GM19351 (cell line): Measurements from ENCODE around the gene ZNF48.

Source experiments
- ATAC-seq: cut with Tn5 transposase; IDR thresholded peaks from one replicate; pipeline ENCODE4 v1.9.1; 2021; ENCODE audit warnings: mild to moderate bottlenecking, moderate library complexity; ENCODE audit not compliant: unreplicated experiment

Gene ZNF48

DNA sequence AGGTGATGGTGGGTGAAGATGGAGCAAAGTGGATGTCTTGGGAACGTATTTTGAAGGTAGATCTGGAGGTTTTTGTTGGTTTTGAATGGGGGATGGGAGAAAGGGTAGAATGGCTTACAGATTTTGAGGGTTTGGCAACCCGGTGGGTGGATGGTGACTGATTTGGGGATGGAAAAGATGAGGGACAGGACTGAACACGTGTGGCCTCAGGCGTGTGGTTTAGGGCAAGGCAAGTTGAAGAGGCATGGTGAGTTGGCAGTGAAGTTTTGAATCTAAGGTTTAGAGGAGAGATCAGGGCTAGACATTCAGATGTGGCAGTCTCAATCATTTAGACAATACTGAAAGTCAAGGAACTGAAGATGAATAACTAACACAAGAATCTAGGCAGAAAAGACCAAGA lies 39.6 kb downstream of the ZNF48 start:
- ATAC-seq: no peak

DNA sequence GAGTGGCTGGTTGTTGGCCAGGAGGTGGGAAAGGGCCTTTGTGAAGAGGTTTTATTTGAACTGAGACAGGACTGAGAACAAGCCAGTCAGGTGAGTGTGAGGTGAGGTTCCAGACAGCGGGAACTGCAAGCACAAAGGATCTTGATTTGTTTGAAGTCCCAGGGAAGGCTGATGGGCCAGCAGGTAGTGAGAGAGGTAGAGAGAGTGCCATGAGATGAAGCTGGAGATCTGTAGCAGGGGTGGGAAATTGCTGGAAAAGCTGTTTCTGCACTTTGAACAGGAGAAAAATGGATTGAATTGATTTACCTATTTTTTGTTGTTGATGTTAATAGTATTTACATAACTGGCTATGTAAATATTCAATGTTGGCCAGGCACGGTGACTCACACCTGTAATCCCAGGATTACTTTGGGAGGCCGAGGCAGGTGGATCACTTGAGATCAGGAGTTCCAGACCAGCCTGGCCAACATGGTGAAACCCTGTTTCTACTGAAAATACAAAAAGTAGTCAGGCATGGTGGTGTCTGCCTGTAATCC lies 42.4 kb downstream of the ZNF48 start:
- ATAC-seq: no peak

DNA sequence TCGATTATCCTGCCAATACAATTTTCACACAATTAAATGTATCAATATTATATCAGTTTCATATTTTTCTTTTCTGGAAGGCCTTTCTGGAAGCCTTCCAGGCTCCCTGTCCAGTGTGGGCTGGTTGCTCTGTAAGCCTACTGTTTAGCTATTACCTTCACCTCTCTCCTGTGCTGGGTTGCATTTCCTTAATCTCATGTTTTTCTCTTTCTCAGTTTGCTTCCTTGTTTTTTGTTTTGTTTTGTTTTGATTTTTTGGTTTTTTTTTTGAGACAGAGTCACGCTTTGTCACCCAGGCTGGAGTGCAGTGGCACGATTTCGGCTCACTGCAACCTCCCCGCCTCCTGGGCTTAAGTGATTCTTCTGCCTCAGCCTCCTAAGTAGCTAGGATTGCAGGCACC lies 43.6 kb downstream of the ZNF48 start:
- ATAC-seq: no peak

DNA sequence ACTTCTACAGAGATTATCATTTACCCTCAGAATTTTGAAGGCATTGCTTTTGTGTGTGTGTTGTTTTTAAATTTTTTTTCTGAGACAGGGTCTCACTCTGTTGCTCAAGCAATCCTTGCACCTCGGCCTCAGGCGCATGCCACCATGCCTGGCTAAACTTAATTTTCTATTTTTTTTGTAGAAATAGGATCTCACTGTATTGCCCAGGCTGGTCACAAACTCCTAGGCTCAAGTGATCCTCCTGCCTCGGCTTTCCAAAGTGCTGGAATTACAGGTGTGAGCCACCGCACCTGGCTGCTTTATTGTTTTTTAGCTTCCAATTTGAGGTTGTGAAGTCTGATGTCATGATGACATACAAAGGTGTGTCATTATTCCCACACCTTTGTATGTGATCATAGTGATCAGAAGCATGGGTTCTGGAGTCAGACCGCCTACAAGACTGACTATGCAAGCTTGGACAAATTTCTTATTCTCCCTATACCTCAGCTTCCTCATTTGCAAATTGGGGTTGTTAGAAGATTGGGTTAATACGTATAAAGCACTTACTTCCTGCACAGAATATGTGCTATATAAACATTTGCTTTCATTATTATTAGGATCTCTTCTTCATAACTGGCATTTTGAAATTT lies 44.6 kb downstream of the ZNF48 start:
- ATAC-seq: no peak

DNA sequence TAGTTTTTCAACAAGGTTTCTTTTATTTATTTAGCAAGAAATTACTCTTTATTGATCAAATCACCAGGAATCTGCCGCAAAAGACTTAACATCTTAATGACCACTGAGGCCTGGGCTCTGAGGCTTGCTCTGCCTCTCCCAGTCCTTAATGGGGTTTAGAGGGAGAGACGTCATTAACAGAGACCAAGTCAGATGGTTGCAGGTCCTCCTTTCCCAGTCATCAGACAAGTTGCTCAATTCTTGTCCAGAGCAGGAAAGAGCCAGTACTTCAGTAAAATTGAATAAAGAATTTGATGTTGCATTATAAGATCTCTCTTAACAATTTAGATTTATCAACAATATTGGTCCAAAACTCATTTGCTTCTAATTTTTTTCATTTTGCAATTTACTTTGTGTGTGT lies 48.4 kb downstream of the ZNF48 start:
- no peak for ATAC-seq

DNA sequence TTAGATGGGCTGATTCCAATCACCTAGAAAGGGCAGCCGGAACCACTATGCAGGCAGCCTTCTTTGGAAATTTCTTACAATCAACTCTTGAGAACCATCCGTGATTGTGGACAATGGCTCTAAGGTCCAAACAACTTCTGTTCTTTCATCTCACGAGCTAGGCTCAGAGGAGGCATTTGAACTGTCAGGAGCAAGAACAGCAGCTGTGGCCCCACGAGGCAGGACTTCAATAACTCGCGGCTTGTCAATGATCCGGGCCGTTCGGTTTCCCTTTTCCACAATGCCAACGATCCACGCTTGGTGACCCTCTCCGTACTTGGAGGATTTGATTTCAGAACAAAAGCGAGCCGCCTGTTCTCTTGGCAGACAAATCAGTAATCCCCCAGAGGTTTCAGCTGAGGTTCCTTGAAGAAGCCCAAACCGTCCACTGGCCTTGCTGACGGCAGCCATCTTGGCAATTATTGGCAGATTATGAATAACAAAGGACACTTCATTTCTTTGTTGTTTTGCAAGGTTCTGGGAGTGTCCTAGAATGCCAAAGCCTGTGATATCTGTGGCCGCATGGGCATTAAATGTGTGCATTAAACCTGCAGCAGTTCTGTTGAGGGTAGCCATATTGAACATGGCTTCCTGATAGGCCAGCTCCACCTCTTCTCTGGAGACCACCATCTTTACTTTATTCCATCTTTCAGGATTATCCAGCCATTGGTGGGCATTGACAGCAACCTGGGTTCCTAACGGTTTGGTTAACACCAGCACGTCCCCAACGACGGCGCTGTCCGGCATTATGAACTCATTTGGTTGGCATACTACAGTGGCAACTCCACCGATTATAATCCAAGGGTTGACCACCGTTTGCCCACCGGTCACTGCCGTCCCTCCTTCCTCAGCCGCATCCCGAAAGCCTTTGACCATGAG lies 49.3 kb downstream of the ZNF48 start:
- ATAC-seq: no peak

DNA sequence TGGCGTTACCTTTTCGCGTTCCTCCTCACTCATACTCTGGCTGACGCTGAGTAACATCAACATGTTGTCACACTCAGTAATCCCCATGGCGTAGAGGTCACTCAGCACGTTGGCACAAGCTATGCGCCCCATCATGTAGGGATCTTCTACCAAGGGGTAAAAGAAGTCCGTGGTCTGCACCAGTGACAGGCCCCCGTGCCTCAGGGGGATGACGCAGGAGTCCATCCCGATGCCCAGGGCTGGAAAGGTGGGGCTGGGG lies 49.9 kb downstream of the ZNF48 start:
- no peak for ATAC-seq

DNA sequence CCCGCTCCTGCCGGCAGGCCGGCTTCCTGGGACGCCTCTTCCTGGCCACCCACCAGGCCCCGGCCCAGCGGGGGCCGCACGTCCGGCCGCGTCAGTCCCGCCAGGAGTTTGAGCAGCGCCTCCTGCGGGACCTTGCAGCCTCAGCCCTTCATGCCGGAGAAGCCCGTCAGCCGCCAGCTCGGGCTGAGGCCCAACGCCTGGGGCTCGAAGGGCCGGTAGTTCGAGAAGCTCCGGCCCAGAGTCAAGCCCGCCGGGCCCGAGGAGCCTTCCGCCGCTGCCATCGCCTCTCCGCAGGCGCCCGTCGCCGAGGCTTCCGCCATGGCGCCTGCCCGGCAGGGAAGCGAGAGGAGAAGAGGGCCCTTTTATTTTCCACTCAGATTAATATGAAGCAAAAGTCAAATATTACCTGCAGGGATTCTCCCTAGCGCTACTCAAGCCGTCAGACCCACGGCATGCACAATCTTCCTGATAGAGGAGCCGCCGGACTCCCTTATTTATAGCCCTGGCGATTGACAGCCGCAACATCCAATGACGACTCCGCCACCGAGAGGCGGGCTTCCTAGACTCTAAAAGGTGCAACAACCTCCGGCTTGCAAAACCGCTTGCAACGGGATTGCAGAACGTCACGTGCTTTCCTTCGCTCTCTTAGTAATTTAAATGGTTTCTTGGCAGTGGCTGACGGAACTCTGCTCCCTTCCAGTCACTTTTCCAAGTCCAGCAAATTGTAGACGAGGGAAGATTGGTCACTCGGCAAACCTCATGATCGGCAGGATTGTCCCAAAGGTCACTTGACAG lies 50.4 kb downstream of the ZNF48 start, which contains the start of gene SEPHS2:
Gene SEPHS2, minus strand, starts transcription at position 467 of the 795 bp plus-strand sequence. Its CDS starts 147 bp downstream, at position 320.
- peak; percentile 86 for ATAC-seq

DNA sequence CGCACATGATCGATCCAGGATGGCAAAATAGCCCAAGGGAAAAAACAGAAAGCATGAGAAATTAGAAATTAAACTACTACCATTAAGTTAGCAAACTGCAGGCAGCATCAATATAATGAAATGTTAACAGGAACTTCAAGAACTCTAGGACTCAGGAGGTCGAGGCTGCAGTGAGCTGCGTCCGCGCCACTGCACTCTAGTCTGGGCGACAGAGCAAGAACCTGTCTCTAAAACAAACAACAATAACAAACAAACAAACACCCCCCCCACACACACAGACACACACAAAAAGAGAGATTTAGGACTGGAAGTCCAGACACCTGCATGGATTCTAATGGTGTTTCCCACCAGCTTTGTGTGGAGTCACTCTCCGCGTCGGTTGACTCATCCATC lies 51.0 kb downstream of the ZNF48 start:
- ATAC-seq: no peak

DNA sequence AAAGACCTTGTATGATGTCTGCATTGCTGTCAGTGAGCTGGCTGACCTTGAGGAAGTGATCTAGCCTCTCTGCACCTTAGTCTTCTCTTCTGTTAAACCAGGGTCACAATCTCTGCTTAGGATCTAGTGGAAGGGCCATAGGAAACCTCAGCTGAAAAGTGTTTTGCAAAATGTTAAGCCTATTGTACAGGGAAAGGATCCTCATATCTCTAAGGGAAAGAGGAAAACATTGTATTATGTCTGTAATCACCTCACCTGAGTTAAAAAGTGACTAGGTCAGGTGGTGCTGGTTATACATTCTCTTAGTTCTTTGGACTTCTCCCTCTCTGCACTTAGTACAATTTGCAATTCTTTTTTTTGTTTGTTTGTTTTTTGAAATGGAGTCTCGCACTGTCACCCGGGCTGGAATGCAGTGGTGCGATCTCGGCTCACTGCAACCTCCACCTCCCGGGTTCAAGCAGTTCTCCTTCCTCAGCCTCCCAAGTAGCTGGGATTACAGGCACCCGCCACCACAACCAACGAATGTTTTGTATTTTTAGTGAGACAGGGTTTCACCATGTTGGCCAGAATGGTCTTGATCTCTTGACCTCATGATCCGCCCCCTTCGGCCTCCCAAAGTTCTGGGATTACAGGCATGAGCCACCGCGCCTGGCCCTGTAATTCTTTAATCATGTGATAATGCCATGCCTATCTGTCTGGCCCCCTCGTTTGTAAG lies 52.4 kb downstream of the ZNF48 start:
- ATAC-seq: no peak

DNA sequence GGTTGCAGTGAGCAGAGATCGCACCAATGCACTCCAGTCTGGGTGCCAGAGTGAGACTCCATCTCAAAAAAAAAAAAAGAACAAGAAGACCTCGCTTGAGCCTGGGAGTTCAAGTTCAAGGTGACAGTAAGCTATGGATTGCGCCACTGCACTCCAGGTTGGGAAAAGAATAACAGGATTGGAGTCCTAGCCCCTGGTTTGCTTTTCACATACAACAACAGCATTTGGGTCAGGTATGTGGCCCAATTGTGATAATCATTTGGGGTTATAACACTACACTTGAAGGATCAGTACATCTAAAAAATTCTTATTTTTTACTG lies 53.9 kb downstream of the ZNF48 start:
- ATAC-seq: no peak
